Measurements from ENCODE around the gene CUX1. TPM values are rescaled to one million over a fixed set of nuclear protein-coding genes. Genes with fewer than 3 reads are reported as not detected.

CUX1 gene
- total and polyA plus RNA-seq, 2 donors (not counting 1 experiment from before 2014, with no cell fraction given), result 10.8 to 86.5 TPM

GRCh38 chr7:102082693-102083368 lies 265.4 kb downstream of the CUX1 start:
- H4K20me1 ChIP-seq (ENCODE audit: control insufficient read depth, insufficient read depth, low read length, poor library complexity, severe bottlenecking), result no peaks in the 10 kb centered on the region
- ChIA-PET CTCF (no interaction called here), POLR2A (interaction anchor here (0.6 kb wide), 1 partner anchor 272 kb away, joined by 6 read pairs; no protein-coding TSS in a partner anchor)
- no peaks in the 10 kb centered on the region for H3K79me2 ChIP-seq (ENCODE audit: control insufficient read depth, insufficient read depth, low read length)
- no peaks in the 10 kb centered on the region for H3K27me3 ChIP-seq (replicated peaks in 1 of 4; ENCODE audit: control extremely low read depth in 1 of 4, control insufficient read depth in 3 of 4, insufficient read depth in 4 of 4, low read length in 3 of 4)
- no CpG with 5 or more reads among the region's 5 CpGs for WGBS (ENCODE audit: insufficient coverage)
- TF ChIP-seq EZH2 (IDR thresholded peaks at IDR 0.05; ENCODE audit: borderline replicate concordance, insufficient read depth, low read depth, low read length, poor library complexity, severe bottlenecking) (no peak), CTCF (IDR thresholded peaks at IDR 0.05) (no peak)
- H3K9me3 Mint-ChIP-seq (ENCODE audit: insufficient read depth), result peaks cover 4% of the 10 kb centered on the region
- no peaks in the 10 kb centered on the region for H3K4me1 Mint-ChIP-seq
- no peak overlapping the region for H3K27ac Mint-ChIP-seq
- peaks cover 0 to 7% (median 6%) of the 10 kb centered on the region in 3 donors for H3K9me3 ChIP-seq (ENCODE audit: control extremely low read depth in 1 of 3, control insufficient read depth in 2 of 3, insufficient read depth in 1 of 3, low read length in 2 of 3)
- H3K4me3 ChIP-seq (ENCODE audit: control extremely low read depth in 1 of 5, extremely low read depth in 1 of 5, insufficient read depth in 1 of 5, low read depth in 2 of 5, low read length in 4 of 5), result no peak overlapping the region
- H3K4me2 ChIP-seq (replicated peaks; ENCODE audit: low read depth, low read length, poor library complexity, severe bottlenecking), result no peak overlapping the region
- H3K4me1 ChIP-seq (ENCODE audit: control insufficient read depth in 2 of 2, insufficient read depth in 2 of 2, low read length in 2 of 2), result no peaks in the 10 kb centered on the region
- no peaks in the 10 kb centered on the region for H3K27me3 Mint-ChIP-seq
- H3K9ac ChIP-seq (ENCODE audit: low read length), result no peak overlapping the region
- ATAC-seq (ENCODE audit: low read depth), result no peak
- peaks cover 0 to 2% of the 10 kb centered on the region in 2 experiments for H3K36me3 ChIP-seq (replicated peaks in 1 of 2; ENCODE audit: control extremely low read depth in 1 of 2, control insufficient read depth in 1 of 2, extremely low read depth in 1 of 2, insufficient read depth in 2 of 2, low read length in 1 of 2)
- no peak overlapping the region for H3K27ac ChIP-seq (ENCODE audit: low read length in 2 of 2)
- no peak overlapping the region for H3K4me3 Mint-ChIP-seq
- intact Hi-C loops (cut with micrococcal nuclease), result no loop called here
- no peak for DNase-seq
- H2AFZ ChIP-seq (ENCODE audit: insufficient read depth, low read depth, low read length, poor library complexity, severe bottlenecking), result no peak overlapping the region

GRCh38 chr7:102085218-102085772 lies 267.9 kb downstream of the CUX1 start:
- POLR2A ChIA-PET, result no interaction called here
- no peak for ATAC-seq (ENCODE audit: low read depth)
- Mint-ChIP-seq H3K4me1 (no peaks in the 10 kb centered on the region), H3K4me3 (no peak overlapping the region), H3K27ac (no peak overlapping the region), H3K27me3 (no peaks in the 10 kb centered on the region), H3K9me3 (ENCODE audit: insufficient read depth) (peaks cover 15% of the 10 kb centered on the region)
- Histone ChIP-seq H3K36me3 (replicated peaks in 1 of 2; ENCODE audit: control extremely low read depth in 1 of 2, control insufficient read depth in 1 of 2, extremely low read depth in 1 of 2, insufficient read depth in 2 of 2, low read length in 1 of 2) (peaks cover 2% of the 10 kb centered on the region in 2 experiments), H3K4me3 (ENCODE audit: control extremely low read depth in 1 of 5, extremely low read depth in 1 of 5, insufficient read depth in 1 of 5, low read depth in 2 of 5, low read length in 4 of 5) (no peak overlapping the region), H3K9me3 (ENCODE audit: control extremely low read depth in 1 of 3, control insufficient read depth in 2 of 3, insufficient read depth in 1 of 3, low read length in 2 of 3) (peaks cover 2 to 19% (median 14%) of the 10 kb centered on the region in 3 donors), H3K79me2 (ENCODE audit: control insufficient read depth, insufficient read depth, low read length) (no peaks in the 10 kb centered on the region), H2AFZ (ENCODE audit: insufficient read depth, low read depth, low read length, poor library complexity, severe bottlenecking) (no peak overlapping the region), H4K20me1 (ENCODE audit: control insufficient read depth, insufficient read depth, low read length, poor library complexity, severe bottlenecking) (no peaks in the 10 kb centered on the region), H3K4me1 (ENCODE audit: control insufficient read depth in 2 of 2, insufficient read depth in 2 of 2, low read length in 2 of 2) (no peaks in the 10 kb centered on the region), H3K27ac (ENCODE audit: low read length in 2 of 2) (no peak overlapping the region), H3K4me2 (replicated peaks; ENCODE audit: low read depth, low read length, poor library complexity, severe bottlenecking) (no peak overlapping the region), H3K9ac (ENCODE audit: low read length) (no peak overlapping the region), H3K27me3 (replicated peaks in 1 of 4; ENCODE audit: control extremely low read depth in 1 of 4, control insufficient read depth in 3 of 4, insufficient read depth in 4 of 4, low read length in 3 of 4) (no peaks in the 10 kb centered on the region)
- intact Hi-C loops (cut with micrococcal nuclease), result no loop called here
- CTCF ChIA-PET, result no interaction called here
- DNase-seq, result no peak
- no peak for TF ChIP-seq CTCF (IDR thresholded peaks at IDR 0.05)
- 95% methylated on average over 2 of the region's 5 CpGs for WGBS (ENCODE audit: insufficient coverage)
